ENCODE measurements around the gene MYRIP. TPM values are rescaled to one million over a fixed set of nuclear protein-coding genes. Genes with fewer than 3 reads are reported as not detected.

MYRIP gene
- total and polyA plus RNA-seq, 10 of the 15 experiments (the other 5 are each of a cell fraction or from before 2014, with no cell fraction given): 0.03 to 0.08 (median 0.04) TPM; not detected in 6

DNA sequence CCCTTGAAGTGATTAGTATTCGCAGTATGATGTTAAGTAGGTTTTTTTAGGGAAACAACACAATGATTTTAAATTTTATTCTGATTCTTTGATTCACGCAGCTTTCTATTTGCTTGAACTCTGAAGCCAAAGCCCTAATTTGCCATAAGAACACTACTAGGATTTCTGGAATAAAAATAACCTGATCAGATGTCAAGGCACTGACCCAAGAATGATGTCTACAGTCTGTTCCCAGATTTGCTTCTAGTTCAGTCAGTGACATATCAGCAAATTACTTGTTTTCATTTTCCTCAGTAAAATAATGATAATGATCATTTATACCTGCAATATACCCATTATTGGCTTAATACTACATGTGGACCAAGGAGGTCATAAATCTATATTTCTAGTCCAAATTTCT, 320.6 kb downstream of the MYRIP start:
- intact Hi-C loops (cut with micrococcal nuclease; ENCODE audit: unreplicated experiment): no loop called here
- TF ChIP-seq CREB1 (IDR thresholded peaks at IDR 0.05; ENCODE audit: low read depth): no peak
- TF ChIP-seq, protein P1, sequence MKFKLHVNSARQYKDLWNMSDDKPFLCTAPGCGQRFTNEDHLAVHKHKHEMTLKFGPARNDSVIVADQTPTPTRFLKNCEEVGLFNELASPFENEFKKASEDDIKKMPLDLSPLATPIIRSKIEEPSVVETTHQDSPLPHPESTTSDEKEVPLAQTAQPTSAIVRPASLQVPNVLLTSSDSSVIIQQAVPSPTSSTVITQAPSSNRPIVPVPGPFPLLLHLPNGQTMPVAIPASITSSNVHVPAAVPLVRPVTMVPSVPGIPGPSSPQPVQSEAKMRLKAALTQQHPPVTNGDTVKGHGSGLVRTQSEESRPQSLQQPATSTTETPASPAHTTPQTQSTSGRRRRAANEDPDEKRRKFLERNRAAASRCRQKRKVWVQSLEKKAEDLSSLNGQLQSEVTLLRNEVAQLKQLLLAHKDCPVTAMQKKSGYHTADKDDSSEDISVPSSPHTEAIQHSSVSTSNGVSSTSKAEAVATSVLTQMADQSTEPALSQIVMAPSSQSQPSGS (IDR thresholded peaks at IDR 0.05; ENCODE audit: low read length): no peak
- no peak for TF ChIP-seq NR2C1 (IDR thresholded peaks at IDR 0.05)
- TF ChIP-seq BCL11A (IDR thresholded peaks at IDR 0.05; ENCODE audit: low read depth, low read length): no peak
- TF ChIP-seq NFYB (IDR thresholded peaks at IDR 0.05; ENCODE audit: insufficient read depth, low read depth, low read length): no peak
- no peak for TF ChIP-seq RCOR1 (conservative IDR thresholded peaks at IDR 0.05; ENCODE audit: low read depth, low read length)
- no peak for TF ChIP-seq FOXM1 (IDR thresholded peaks at IDR 0.05; ENCODE audit: low read depth, low read length)
- TF ChIP-seq PAX8 (IDR thresholded peaks at IDR 0.05): no peak
- no peak for FAIRE-seq
- Histone ChIP-seq H3K9ac (ENCODE audit: control insufficient read depth, insufficient read depth, low read length) (no peak overlapping the region), H3K4me3 (no peak overlapping the region), H4K20me1 (ENCODE audit: control insufficient read depth, insufficient read depth) (no peaks in the 10 kb centered on the region), H3K4me2 (ENCODE audit: control insufficient read depth, insufficient read depth) (no peak overlapping the region), H3K36me3 (ENCODE audit: control insufficient read depth in 2 of 2, insufficient read depth in 2 of 2, low read length in 1 of 2) (no peaks in the 10 kb centered on the region), H3K4me1 (ENCODE audit: control insufficient read depth, insufficient read depth, low read length) (no peaks in the 10 kb centered on the region), H3K79me2 (ENCODE audit: control insufficient read depth, insufficient read depth, low read length) (no peaks in the 10 kb centered on the region), H2AFZ (ENCODE audit: control insufficient read depth, low read depth, low read length) (no peak overlapping the region), H3K27ac (ENCODE audit: control insufficient read depth, insufficient read depth) (no peak overlapping the region), H3K9me3 (replicated peaks; ENCODE audit: control insufficient read depth, insufficient read depth, low read length) (no peaks in the 10 kb centered on the region; the same call in 2 of the 3 replicates), H3K27me3 (replicated peaks in 1 of 2; ENCODE audit: control insufficient read depth in 2 of 2, insufficient read depth in 2 of 2, low read length in 1 of 2) (no peaks in the 10 kb centered on the region)
- ChIA-PET RAD21 (ENCODE audit: unreplicated experiment) (no interaction called here), CTCF (no interaction called here), SMC1A (ENCODE audit: uncharacterized antibody, unreplicated experiment) (no interaction called here), POLR2A (no interaction called here)
- ATAC-seq: no peak
- BruUV-seq (replicated peaks): no TSS peak
- in situ Hi-C loops (cut with MboI): no loop called here
- WGBS (ENCODE audit: insufficient coverage, insufficient replicate concordance, low lambda C conversion rate, missing lambda C conversion rate): 52% methylated on average over 2 of the region's 2 CpGs
- DNase-seq (ENCODE audit: low read depth, low spot score): no peak

DNA sequence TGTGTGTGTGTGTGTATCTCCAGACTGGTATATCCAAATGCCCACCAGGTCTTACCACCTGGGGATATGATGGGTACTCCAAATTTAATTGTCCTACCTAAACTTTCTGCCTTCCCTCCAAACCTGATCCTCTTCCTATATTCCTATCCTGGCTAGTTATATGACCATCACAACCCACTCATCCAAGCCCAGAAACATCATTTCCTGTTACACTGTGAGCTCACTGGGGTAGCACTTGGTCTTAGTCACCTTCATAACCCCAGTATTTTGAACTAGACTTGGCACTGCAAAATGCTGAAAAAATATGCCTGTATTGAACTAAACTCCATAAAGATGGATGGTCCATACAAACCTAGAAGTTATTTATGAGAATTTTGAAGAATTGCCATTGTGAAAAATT, 321.3 kb downstream of the MYRIP start:
- H2AFZ ChIP-seq (ENCODE audit: control insufficient read depth, low read depth, low read length): no peak overlapping the region
- no peaks in the 10 kb centered on the region; the same call in 2 of the 3 replicates for H3K9me3 ChIP-seq (replicated peaks; ENCODE audit: control insufficient read depth, insufficient read depth, low read length)
- H3K36me3 ChIP-seq (ENCODE audit: control insufficient read depth in 2 of 2, insufficient read depth in 2 of 2, low read length in 1 of 2): no peaks in the 10 kb centered on the region
- H3K27me3 ChIP-seq (replicated peaks in 1 of 2; ENCODE audit: control insufficient read depth in 2 of 2, insufficient read depth in 2 of 2, low read length in 1 of 2): no peaks in the 10 kb centered on the region
- RAD21 ChIA-PET (ENCODE audit: unreplicated experiment): no interaction called here
- no peak overlapping the region for H3K4me3 ChIP-seq
- DNase-seq (ENCODE audit: low read depth, low spot score) (no peak), FAIRE-seq (no peak), ATAC-seq (no peak)
- CTCF ChIA-PET: no interaction called here
- no peaks in the 10 kb centered on the region for H3K79me2 ChIP-seq (ENCODE audit: control insufficient read depth, insufficient read depth, low read length)
- H3K4me1 ChIP-seq (ENCODE audit: control insufficient read depth, insufficient read depth, low read length): no peaks in the 10 kb centered on the region
- no peak overlapping the region for H3K27ac ChIP-seq (ENCODE audit: control insufficient read depth, insufficient read depth)
- intact Hi-C loops (cut with micrococcal nuclease; ENCODE audit: unreplicated experiment): no loop called here
- POLR2A ChIA-PET: no interaction called here
- no TSS peak for BruUV-seq (replicated peaks)
- SMC1A ChIA-PET (ENCODE audit: uncharacterized antibody, unreplicated experiment): no interaction called here
- H3K4me2 ChIP-seq (ENCODE audit: control insufficient read depth, insufficient read depth): no peak overlapping the region
- no peak overlapping the region for H3K9ac ChIP-seq (ENCODE audit: control insufficient read depth, insufficient read depth, low read length)
- no peaks in the 10 kb centered on the region for H4K20me1 ChIP-seq (ENCODE audit: control insufficient read depth, insufficient read depth)
- in situ Hi-C loops (cut with MboI): no loop called here
- TF ChIP-seq SREBF1 (IDR thresholded peaks at IDR 0.05; ENCODE audit: low read length): no peak
- no peak for TF ChIP-seq ZNF217 (IDR thresholded peaks at IDR 0.05)
- TF ChIP-seq, protein P2, sequence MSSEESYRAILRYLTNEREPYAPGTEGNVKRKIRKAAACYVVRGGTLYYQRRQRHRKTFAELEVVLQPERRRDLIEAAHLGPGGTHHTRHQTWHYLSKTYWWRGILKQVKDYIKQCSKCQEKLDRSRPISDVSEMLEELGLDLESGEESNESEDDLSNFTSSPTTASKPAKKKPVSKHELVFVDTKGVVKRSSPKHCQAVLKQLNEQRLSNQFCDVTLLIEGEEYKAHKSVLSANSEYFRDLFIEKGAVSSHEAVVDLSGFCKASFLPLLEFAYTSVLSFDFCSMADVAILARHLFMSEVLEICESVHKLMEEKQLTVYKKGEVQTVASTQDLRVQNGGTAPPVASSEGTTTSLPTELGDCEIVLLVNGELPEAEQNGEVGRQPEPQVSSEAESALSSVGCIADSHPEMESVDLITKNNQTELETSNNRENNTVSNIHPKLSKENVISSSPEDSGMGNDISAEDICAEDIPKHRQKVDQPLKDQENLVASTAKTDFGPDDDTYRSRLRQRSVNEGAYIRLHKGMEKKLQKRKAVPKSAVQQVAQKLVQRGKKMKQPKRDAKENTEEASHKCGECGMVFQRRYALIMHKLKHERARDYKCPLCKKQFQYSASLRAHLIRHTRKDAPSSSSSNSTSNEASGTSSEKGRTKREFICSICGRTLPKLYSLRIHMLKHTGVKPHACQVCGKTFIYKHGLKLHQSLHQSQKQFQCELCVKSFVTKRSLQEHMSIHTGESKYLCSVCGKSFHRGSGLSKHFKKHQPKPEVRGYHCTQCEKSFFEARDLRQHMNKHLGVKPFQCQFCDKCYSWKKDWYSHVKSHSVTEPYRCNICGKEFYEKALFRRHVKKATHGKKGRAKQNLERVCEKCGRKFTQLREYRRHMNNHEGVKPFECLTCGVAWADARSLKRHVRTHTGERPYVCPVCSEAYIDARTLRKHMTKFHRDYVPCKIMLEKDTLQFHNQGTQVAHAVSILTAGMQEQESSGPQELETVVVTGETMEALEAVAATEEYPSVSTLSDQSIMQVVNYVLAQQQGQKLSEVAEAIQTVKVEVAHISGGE (CRISPR knock-in tag; IDR thresholded peaks at IDR 0.05): no peak
- TF ChIP-seq, protein P3, sequence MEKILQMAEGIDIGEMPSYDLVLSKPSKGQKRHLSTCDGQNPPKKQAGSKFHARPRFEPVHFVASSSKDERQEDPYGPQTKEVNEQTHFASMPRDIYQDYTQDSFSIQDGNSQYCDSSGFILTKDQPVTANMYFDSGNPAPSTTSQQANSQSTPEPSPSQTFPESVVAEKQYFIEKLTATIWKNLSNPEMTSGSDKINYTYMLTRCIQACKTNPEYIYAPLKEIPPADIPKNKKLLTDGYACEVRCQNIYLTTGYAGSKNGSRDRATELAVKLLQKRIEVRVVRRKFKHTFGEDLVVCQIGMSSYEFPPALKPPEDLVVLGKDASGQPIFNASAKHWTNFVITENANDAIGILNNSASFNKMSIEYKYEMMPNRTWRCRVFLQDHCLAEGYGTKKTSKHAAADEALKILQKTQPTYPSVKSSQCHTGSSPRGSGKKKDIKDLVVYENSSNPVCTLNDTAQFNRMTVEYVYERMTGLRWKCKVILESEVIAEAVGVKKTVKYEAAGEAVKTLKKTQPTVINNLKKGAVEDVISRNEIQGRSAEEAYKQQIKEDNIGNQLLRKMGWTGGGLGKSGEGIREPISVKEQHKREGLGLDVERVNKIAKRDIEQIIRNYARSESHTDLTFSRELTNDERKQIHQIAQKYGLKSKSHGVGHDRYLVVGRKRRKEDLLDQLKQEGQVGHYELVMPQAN (conservative IDR thresholded peaks at IDR 0.05): no peak
- no peak for TF ChIP-seq MTA2 (IDR thresholded peaks at IDR 0.05; ENCODE audit: low read depth)
- TF ChIP-seq KLF5 (IDR thresholded peaks at IDR 0.05; ENCODE audit: partially characterized antibody): no peak

Measured in GM12878 (cell line).